ENCODE results near the gene SERPINB10.

GRCh38 chr18:63903851-63904570 is 3.7 kb upstream of the SERPINB10 start:
- TF ChIP-seq CTCF (IDR thresholded peaks at IDR 0.05 in 8 of 11, conservative IDR thresholded peaks at IDR 0.05 in 3 of 11) (no peak), POLR2AphosphoS5 (IDR thresholded peaks at IDR 0.05) (no peak)
